NCI-H2196 treated with DMSO at 0.1 percent for 48 hours (cell line): ENCODE results near the gene NPTXR.

Experiments
- DNase-seq: peaks from one replicate; lab custom pipeline; 2025; ENCODE audit not compliant: unreplicated experiment; lab: John Stamatoyannopoulos, UW

The NPTXR gene

GRCh38 chr22:38774496-38775166, 69.2 kb downstream of the NPTXR start:
- no peak for DNase-seq

DNA sequence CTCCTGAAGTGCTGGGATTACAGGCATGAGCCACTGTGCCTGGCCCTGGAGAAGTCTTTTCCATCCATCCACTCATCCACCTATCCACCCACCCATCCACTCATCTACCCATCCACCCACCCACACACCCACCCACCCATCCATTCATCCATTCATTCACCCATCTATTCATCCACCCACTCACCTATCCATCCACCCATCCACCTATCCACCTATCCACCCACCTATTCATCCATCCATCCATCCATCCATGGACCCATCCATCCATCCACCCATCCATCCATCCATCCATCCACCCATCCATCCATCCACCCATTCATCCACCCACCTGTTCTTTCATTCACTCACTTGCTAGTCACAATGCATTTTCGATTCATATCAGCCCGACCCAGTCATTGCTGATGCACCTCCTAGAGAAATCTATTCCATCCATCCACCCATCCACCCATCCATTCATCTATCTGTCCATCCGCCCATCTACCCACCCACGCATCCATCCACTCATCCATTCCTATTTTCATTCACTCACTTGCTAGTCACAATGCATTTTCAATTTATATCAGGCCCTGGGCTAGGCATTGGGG, 70.4 kb downstream of the NPTXR start:
- DNase-seq = no peak

DNA sequence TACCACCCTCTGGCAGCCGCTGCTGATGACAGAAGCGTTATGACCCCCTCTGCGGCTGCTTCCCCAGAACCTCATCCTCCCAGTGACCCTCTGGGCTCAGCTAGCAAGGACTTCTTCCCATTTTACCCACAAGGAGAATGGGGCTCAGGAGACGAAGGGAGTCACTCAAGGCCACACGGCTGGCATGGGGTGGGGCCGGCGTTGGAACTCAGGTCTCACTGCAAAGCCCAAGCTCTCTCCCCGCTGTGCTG, 71.3 kb downstream of the NPTXR start:
- DNase-seq = no peak

DNA sequence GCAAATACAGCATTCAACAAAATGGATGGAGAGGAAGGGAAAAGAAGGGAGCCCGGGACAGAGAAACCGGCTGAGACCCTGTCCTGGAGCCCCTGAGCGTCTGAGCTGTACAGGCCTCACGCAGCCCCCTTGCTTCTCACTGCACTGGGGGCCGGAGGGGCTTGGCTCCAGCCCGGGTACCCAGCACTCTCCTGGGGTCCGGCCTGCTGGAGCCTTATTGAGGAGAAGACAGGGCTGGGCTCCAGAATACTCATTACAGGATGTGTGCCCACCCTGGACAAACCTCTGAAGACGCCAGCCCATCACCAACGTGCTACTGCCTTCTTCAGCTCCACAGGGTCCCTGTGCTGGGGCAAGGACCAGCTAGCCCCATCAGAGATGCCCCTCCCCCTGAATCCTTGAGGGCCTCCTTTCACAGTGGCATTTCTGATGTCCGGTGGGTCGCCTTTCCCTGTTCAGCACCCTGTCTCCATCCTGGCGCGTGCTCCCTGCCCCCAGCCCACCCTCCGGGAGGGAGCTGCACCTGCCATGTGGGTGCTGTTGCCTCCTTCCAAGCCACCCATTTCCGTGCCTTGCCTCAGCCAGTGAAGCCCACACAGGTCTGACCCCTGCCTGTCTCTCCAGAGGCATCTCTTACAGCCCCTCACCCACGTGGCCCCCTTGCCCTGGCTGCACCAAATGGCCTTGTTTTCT, 73.4 kb downstream of the NPTXR start:
- no peak for DNase-seq
